ENCODE data around the gene PTGDR. TPM values are rescaled to one million over a fixed set of nuclear protein-coding genes. Genes with fewer than 3 reads are reported as not detected.

The PTGDR gene
- polyA plus RNA-seq, 1 of the 3 experiments (the other 2 are of a cell fraction): not detected

DNA sequence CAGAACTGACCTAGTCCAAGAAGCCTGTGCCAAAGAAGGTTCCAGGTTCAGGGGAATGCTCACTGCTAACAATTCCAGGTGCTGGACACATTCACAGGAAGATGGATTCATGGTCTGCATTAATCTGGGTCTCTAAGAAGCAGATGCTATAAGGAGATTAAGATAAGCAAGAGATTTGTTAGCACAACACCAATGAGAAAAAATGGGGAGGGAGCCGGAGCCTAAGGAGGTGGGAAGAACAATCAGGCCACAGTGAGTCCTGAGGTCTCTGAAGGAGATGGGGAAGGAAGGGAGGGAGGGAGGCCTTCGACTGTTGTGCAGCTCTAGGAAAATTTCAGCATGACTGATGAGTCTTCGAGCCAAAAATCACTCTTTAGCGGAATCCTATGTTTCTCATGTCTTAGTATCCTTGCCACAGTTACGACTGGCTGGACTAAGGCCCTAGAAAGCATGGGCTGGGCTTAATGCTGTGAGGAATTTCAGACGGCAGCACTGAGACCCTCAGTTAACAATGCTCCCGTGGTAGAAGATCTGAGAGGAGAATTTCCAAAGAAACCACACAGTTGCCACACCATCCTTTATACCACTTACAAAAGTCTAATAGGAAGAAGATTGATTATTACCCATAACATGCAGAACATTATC lies 31.5 kb upstream of the PTGDR start:
- Histone ChIP-seq H3K4me2 (no peak overlapping the region), H3K9me3 (no peaks in the 10 kb centered on the region), H4K20me1 (ENCODE audit: insufficient read depth) (no peaks in the 10 kb centered on the region), H3F3A (replicated peaks; ENCODE audit: insufficient read depth) (peaks cover 6% of the 10 kb centered on the region), H3K27ac (ENCODE audit: low read depth in 2 of 2, low read length in 1 of 2) (no peak overlapping the region), H3K36me3 (replicated peaks in 1 of 2; ENCODE audit: control insufficient read depth in 1 of 2, insufficient read depth in 2 of 2, low read length in 1 of 2) (no peaks in the 10 kb centered on the region), H3K27me3 (ENCODE audit: insufficient read depth) (peaks cover 13% of the 10 kb centered on the region; the same call in 1 of the 2 replicates), H3K4me1 (ENCODE audit: control insufficient read depth in 1 of 2, insufficient read depth in 2 of 2, low read depth in 1 of 2, low read length in 1 of 2) (no peaks in the 10 kb centered on the region), H3K9me2 (no peaks in the 10 kb centered on the region), H3K4me3 (ENCODE audit: low read depth in 2 of 2, low read length in 1 of 2) (no peak overlapping the region), H2AFZ (ENCODE audit: low read depth) (no peak overlapping the region), H3K9ac (no peak overlapping the region), H3K79me2 (ENCODE audit: insufficient read depth) (no peaks in the 10 kb centered on the region)
- CTCF ChIA-PET: no interaction called here
- TF ChIP-seq, protein P1, sequence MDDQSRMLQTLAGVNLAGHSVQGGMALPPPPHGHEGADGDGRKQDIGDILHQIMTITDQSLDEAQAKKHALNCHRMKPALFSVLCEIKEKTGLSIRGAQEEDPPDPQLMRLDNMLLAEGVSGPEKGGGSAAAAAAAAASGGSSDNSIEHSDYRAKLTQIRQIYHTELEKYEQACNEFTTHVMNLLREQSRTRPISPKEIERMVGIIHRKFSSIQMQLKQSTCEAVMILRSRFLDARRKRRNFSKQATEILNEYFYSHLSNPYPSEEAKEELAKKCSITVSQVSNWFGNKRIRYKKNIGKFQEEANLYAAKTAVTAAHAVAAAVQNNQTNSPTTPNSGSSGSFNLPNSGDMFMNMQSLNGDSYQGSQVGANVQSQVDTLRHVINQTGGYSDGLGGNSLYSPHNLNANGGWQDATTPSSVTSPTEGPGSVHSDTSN (IDR thresholded peaks at IDR 0.05): no peak
- TF ChIP-seq RFX5 (IDR thresholded peaks at IDR 0.05; ENCODE audit: low read length): no peak
- no peak for TF ChIP-seq ELF1 (IDR thresholded peaks at IDR 0.05)
- TF ChIP-seq RCOR1 (IDR thresholded peaks at IDR 0.05; ENCODE audit: low read length): no peak
- TF ChIP-seq GATA2 (CRISPR knock-in tag; IDR thresholded peaks at IDR 0.05): no peak
- TF ChIP-seq, protein P2, sequence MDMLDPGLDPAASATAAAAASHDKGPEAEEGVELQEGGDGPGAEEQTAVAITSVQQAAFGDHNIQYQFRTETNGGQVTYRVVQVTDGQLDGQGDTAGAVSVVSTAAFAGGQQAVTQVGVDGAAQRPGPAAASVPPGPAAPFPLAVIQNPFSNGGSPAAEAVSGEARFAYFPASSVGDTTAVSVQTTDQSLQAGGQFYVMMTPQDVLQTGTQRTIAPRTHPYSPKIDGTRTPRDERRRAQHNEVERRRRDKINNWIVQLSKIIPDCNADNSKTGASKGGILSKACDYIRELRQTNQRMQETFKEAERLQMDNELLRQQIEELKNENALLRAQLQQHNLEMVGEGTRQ (IDR thresholded peaks at IDR 0.05; ENCODE audit: borderline replicate concordance, low read depth, low read length): no peak
- TF ChIP-seq TCF12 (IDR thresholded peaks at IDR 0.05): no peak
- TF ChIP-seq, protein P3, sequence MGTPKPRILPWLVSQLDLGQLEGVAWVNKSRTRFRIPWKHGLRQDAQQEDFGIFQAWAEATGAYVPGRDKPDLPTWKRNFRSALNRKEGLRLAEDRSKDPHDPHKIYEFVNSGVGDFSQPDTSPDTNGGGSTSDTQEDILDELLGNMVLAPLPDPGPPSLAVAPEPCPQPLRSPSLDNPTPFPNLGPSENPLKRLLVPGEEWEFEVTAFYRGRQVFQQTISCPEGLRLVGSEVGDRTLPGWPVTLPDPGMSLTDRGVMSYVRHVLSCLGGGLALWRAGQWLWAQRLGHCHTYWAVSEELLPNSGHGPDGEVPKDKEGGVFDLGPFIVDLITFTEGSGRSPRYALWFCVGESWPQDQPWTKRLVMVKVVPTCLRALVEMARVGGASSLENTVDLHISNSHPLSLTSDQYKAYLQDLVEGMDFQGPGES (IDR thresholded peaks at IDR 0.05; ENCODE audit: low read depth, low read length): no peak
- TF ChIP-seq TEAD4 (IDR thresholded peaks at IDR 0.05; ENCODE audit: borderline replicate concordance, insufficient read depth): no peak
- TF ChIP-seq NRF1 (IDR thresholded peaks at IDR 0.05; ENCODE audit: low read depth, low read length): no peak
- no peak for TF ChIP-seq FOXJ3 (CRISPR knock-in tag; IDR thresholded peaks at IDR 0.05)
- POLR2A ChIA-PET: no interaction called here
- no peak for DNase-seq
- WGBS (ENCODE audit: low lambda C conversion rate): 34% methylated on average over 7 of the region's 7 CpGs

DNA sequence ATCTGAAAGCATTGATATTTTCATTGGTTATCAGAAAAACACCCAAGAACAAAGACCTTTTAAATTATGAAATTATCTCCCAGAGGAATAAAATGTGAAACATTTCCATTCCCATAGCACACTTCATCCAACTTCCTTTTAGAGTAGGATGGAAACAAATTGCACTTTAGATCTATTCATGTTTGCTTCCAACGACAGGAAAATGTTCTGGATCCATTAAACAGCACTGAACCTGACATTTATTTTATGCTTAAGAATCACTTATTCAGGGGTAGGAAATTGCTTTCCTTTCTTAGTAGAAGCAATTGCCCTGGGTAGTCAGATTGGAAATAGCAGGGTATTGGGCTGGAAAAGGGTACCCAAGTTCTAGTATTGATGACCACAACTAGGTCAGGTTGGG lies 28.8 kb upstream of the PTGDR start:
- no peak for DNase-seq
- no peak overlapping the region for H3K4me3 ChIP-seq (ENCODE audit: low read depth in 2 of 2, low read length in 1 of 2)
- WGBS (ENCODE audit: low lambda C conversion rate): 16% methylated on average over 1 of the region's 1 CpG
- peaks cover 8% of the 10 kb centered on the region for H3F3A ChIP-seq (replicated peaks; ENCODE audit: insufficient read depth)
- H3K36me3 ChIP-seq (replicated peaks in 1 of 2; ENCODE audit: control insufficient read depth in 1 of 2, insufficient read depth in 2 of 2, low read length in 1 of 2): no peaks in the 10 kb centered on the region
- H2AFZ ChIP-seq (ENCODE audit: low read depth): no peak overlapping the region
- H3K79me2 ChIP-seq (ENCODE audit: insufficient read depth): no peaks in the 10 kb centered on the region
- ChIA-PET POLR2A (interaction anchor here (0.5 kb wide), 1 partner anchor 18 kb away, joined by 3 read pairs; no protein-coding TSS in a partner anchor), CTCF (no interaction called here)
- H3K9ac ChIP-seq: no peak overlapping the region
- no peak overlapping the region for H3K27ac ChIP-seq (ENCODE audit: low read depth in 2 of 2, low read length in 1 of 2)
- H3K4me2 ChIP-seq: no peak overlapping the region
- no peaks in the 10 kb centered on the region for H3K4me1 ChIP-seq (ENCODE audit: control insufficient read depth in 1 of 2, insufficient read depth in 2 of 2, low read depth in 1 of 2, low read length in 1 of 2)
- no peaks in the 10 kb centered on the region for H3K9me2 ChIP-seq
- peaks cover 13% of the 10 kb centered on the region; the same call in 1 of the 2 replicates for H3K27me3 ChIP-seq (ENCODE audit: insufficient read depth)
- no peaks in the 10 kb centered on the region for H3K9me3 ChIP-seq
- no peaks in the 10 kb centered on the region for H4K20me1 ChIP-seq (ENCODE audit: insufficient read depth)
- TF ChIP-seq TEAD4 (IDR thresholded peaks at IDR 0.05; ENCODE audit: borderline replicate concordance, insufficient read depth) (no peak), RXRA (IDR thresholded peaks at IDR 0.05; ENCODE audit: borderline replicate concordance, low read depth) (no peak), SIN3A (IDR thresholded peaks at IDR 0.05; ENCODE audit: borderline replicate concordance, low read depth, low read length) (no peak), EP300 (IDR thresholded peaks at IDR 0.05; ENCODE audit: borderline replicate concordance in 1 of 2, low read depth in 1 of 2, low read length in 1 of 2) (no peak), EZH2phosphoT487 (IDR thresholded peaks at IDR 0.05; ENCODE audit: borderline replicate concordance, low read depth) (no peak), POLR2AphosphoS5 (IDR thresholded peaks at IDR 0.05; ENCODE audit: low read depth, low read length) (no peak), RCOR1 (IDR thresholded peaks at IDR 0.05; ENCODE audit: low read length) (no peak), TAF1 (IDR thresholded peaks at IDR 0.05; ENCODE audit: borderline replicate concordance, low read depth, low read length) (no peak), YY1 (IDR thresholded peaks at IDR 0.05; ENCODE audit: low read depth) (no peak), SMC3 (IDR thresholded peaks at IDR 0.05; ENCODE audit: low read depth, low read length) (no peak), CHD2 (IDR thresholded peaks at IDR 0.05; ENCODE audit: low read length, partially characterized antibody) (no peak), NRF1 (IDR thresholded peaks at IDR 0.05; ENCODE audit: low read depth, low read length) (no peak)
- TF ChIP-seq, protein P4, sequence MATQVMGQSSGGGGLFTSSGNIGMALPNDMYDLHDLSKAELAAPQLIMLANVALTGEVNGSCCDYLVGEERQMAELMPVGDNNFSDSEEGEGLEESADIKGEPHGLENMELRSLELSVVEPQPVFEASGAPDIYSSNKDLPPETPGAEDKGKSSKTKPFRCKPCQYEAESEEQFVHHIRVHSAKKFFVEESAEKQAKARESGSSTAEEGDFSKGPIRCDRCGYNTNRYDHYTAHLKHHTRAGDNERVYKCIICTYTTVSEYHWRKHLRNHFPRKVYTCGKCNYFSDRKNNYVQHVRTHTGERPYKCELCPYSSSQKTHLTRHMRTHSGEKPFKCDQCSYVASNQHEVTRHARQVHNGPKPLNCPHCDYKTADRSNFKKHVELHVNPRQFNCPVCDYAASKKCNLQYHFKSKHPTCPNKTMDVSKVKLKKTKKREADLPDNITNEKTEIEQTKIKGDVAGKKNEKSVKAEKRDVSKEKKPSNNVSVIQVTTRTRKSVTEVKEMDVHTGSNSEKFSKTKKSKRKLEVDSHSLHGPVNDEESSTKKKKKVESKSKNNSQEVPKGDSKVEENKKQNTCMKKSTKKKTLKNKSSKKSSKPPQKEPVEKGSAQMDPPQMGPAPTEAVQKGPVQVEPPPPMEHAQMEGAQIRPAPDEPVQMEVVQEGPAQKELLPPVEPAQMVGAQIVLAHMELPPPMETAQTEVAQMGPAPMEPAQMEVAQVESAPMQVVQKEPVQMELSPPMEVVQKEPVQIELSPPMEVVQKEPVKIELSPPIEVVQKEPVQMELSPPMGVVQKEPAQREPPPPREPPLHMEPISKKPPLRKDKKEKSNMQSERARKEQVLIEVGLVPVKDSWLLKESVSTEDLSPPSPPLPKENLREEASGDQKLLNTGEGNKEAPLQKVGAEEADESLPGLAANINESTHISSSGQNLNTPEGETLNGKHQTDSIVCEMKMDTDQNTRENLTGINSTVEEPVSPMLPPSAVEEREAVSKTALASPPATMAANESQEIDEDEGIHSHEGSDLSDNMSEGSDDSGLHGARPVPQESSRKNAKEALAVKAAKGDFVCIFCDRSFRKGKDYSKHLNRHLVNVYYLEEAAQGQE (IDR thresholded peaks at IDR 0.05; ENCODE audit: low read depth, low read length): no peak

Measured in SK-N-SH (cell line).